Measurements from ENCODE around the gene CTTN. TPM values are rescaled to one million over a fixed set of nuclear protein-coding genes. Genes with fewer than 3 reads are reported as not detected.

Gene CTTN
- total and polyA plus RNA-seq, 10 of the 15 experiments (the other 5 are each of a cell fraction or from before 2014, with no cell fraction given), result 1.1 to 37.8 (median 11.8) TPM

GRCh38 chr11:70353329-70353728, 45.0 kb upstream of the CTTN start (continued):
- no peak for TF ChIP-seq SMAD1 (IDR thresholded peaks at IDR 0.05; ENCODE audit: low read depth, partially characterized antibody)
- no peak for TF ChIP-seq CUX1 (IDR thresholded peaks at IDR 0.05; ENCODE audit: insufficient replicate concordance, low read depth, low read length)
- TF ChIP-seq CREB1 (IDR thresholded peaks at IDR 0.05; ENCODE audit: low read depth), result no peak
- no peak for TF ChIP-seq YY1 (IDR thresholded peaks at IDR 0.05; ENCODE audit: low read depth, low read length)
- no peak for TF ChIP-seq HDGF (IDR thresholded peaks at IDR 0.05)
- TF ChIP-seq HDAC2 (IDR thresholded peaks at IDR 0.05), result no peak
- TF ChIP-seq PAX5 (IDR thresholded peaks at IDR 0.05; ENCODE audit: borderline replicate concordance, low read depth, low read length), result no peak
- TF ChIP-seq IRF4 (IDR thresholded peaks at IDR 0.05; ENCODE audit: low read depth, low read length), result no peak
- TF ChIP-seq PKNOX1 (IDR thresholded peaks at IDR 0.05), result no peak
- no peak for TF ChIP-seq NFIC (IDR thresholded peaks at IDR 0.05; ENCODE audit: low read depth, low read length)
